HG02840 (cell line): Measurements from ENCODE around the gene ZCCHC18.
"Not testable (repeated sequence)": the region's sequence is repeated elsewhere in the genome, so short reads cannot be mapped to it uniquely, and the experiment has no call there.

Experiments
- ATAC-seq: cut with Tn5 transposase; IDR thresholded peaks from one replicate; pipeline ENCODE4 v1.9.1; 2021; ENCODE audit warnings: mild to moderate bottlenecking, moderate library complexity, moderate number of reproducible peaks; ENCODE audit not compliant: unreplicated experiment, low FRiP score

The ZCCHC18 gene

DNA sequence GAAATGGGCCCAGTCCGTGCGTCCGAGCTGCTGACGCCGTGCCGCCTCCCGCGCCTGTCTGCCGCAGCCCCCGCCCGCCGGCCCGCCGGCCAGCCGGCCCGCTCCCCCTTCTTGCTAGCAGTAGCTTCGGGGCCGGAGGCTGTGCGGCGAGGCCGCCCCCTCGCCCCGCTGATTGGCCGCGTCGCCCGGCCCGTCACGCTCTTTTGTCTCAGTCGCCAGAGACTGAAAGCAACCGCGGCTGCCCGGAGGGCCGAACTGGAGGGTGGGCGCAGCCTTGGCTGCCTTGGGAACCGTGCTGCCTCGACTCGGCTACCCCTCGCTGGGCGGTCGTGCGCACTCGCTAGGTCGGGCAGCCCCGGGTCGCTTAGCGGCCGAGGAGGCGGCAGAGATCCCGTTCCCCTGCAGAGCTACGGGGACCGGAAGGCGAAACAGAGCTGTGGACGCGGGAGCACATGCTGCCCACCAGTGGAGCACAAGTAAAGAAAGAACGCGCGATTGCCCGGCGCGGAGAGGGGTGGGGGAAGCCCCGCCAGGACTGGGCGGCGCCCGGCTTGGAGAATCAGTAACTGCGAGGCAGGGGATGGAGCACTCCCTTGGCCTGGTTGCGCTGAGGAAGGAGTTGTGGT lies at the start of gene ZCCHC18:
TSS of gene ZCCHC18 (plus strand) at position 198 of the 626 bp plus-strand sequence. CDS start 1,589 bp downstream, outside the sequence.
- peak; percentile 70 for ATAC-seq

DNA sequence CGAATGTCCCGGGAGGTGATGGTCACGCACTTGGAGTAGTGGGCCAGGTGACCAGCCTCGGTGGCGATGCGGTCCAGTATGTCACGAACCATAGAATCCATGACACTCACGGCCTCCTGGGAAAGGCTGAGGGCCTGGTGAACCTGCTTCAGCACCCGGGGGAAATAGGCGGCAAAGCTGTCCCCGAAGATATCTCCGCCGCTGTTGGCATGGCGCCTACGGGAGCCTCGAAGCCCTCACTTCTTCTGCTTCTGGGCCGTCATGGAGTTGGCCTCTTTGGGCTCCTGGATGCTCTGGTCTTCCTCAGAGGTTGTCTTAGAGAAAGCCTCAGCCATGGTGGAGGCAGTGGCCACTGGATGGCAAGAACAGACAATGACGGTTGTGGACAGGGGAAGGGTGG lies 49.7 kb upstream of the ZCCHC18 start:
- not testable (repeated sequence) for ATAC-seq

DNA sequence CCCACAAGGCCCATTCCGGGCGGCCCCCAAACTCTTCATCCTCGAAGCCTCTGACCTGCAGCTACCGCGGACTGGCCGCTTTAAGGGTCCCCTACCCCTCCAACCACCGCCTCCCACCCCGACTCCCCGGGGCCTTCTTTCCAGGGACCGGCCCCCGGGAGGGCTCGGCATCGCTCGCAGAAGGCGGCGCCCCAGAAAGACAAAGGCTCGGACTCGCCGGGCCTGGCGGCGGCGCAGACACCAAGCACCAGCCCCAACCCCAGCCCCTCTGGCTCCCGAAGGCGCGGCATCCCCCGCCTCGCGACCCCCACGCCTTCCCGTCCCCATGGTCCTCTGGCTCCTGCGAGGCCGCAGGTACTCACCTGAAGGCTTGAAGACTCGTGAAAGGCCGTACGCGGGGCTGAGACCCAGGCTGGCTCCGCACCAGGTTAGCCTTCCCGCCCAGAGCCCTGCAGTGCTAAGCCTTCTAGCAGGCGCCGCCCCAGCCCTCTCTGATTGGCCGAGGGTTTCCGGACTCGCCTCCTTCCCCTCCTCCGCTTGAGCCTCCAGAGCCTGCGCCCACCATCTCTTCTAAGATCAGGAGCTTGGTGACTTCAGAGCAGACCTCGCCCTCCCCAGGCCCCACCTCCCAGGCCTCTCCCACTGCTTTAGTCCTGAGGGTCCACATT lies 36.4 kb upstream of the ZCCHC18 start, which contains the start of gene TMSB15C:
TSS of gene TMSB15C (minus strand) at position 459 of the 668 bp plus-strand sequence.
- peak; percentile 88 for ATAC-seq

DNA sequence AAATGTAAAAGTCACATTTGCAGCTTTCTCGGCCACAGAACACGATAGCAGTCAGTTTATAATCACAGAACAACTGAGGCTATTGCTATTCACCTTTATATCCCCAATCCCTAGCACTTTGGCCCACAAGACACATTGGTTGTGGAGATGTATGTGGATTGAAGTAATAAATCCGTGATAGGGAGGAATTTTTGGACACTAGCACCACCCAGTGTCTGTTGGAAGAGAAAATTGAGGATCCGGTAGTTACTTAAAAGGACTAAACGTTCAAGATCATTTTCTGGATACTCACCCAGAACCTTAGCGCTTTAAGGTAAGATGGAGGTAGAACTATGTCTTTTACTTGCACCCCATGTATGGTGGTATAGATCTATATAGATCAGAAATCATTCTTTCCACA lies 34.5 kb upstream of the ZCCHC18 start:
- ATAC-seq, result not testable (repeated sequence)

- ATAC-seq, result no peak
These were observed 28.3 kb upstream of the ZCCHC18 start for GRCh38 chrX:104084063-104084462.

- no peak for ATAC-seq
These were observed 27.6 kb upstream of the ZCCHC18 start for GRCh38 chrX:104084534-104085277.

DNA sequence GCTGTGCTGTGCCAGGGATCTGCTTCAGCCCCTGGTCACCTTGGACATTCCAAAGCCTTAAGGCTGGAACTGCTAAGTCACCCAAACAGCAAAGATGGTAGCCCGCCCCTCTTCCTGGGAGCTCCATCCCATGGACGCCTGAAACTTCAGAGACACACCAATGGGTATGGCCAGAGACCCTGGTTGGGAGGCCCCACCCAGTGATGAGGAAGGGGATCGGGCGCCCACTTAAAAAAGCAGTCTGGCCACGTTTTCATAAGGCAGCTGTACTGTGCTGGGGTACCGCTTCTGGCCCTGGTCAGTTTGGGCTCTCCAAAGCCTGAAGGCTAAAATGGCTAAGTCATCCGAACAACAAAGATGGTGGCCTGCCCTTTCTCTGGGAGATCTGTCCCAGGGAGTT lies 26.8 kb upstream of the ZCCHC18 start:
- no peak for ATAC-seq

- ATAC-seq, result no peak
These were observed 26.4 kb upstream of the ZCCHC18 start for GRCh38 chrX:104085919-104086318.

DNA sequence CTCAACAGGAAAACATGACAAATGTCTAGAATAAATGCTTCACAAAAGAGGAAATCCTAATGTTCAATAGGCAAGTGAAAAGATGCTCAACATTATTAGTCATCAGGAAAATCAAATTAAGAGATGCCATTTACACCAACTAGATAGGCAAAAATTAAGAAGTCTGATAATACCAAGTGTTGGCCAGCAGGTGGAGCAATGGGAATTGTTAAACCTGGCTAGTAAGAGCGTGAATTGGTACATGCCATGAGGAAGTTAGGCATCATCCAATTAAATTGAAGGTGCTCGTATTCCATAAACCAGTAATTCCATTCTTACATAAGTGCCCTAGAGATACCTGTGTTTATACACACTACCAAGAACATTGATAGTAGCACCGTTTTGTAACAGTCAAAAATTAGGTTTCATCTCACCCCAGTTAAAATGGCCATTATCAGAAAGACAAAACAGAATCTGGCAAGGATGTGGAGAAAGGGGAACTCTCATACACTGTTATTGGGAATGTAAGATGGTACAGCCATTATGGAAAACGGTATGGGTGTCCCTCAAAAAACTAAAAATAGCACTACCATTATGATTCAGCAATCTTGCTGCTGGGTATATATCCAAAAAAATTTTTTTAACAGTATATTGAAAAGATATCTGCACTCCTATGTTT lies 14.0 kb upstream of the ZCCHC18 start:
- no peak for ATAC-seq

DNA sequence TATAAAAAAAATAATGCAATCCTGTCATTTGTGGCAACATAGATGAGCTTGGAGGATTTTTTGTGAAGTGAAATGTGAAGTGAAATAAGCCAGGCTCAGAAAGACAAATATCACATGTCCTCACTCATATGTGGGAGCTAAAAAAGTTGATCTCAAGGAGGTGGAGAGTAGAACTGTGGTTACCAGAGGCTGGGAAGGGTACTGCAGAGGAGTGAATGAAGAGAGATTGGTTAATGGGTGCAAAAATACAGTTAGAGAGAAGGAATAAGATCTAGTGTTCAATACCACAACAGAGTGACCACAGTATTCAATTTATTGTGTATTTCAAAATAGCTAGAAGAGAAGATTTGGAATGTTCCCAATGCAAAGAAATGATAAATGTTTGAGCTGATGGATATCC lies 13.4 kb upstream of the ZCCHC18 start:
- no peak for ATAC-seq

DNA sequence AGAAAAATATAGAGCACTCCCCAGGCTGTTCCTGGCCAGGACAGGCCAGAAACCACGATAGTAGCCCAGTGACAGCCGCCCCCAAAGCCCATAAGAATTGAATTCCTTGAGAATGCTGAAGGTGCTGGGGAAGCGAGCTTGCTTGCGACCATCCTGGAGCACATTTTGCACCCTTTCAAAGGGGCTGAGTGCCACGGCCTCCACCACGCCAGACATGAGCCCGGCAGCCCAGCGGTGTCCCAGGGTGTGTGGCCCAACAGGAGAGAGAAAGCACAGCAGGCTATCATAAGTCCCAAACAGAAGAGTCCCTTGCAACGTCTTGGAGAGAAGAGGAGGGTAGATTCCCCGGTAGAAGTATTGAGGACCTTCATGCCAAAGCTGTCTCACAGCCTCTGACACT lies 7.6 kb upstream of the ZCCHC18 start:
- ATAC-seq, result no peak

DNA sequence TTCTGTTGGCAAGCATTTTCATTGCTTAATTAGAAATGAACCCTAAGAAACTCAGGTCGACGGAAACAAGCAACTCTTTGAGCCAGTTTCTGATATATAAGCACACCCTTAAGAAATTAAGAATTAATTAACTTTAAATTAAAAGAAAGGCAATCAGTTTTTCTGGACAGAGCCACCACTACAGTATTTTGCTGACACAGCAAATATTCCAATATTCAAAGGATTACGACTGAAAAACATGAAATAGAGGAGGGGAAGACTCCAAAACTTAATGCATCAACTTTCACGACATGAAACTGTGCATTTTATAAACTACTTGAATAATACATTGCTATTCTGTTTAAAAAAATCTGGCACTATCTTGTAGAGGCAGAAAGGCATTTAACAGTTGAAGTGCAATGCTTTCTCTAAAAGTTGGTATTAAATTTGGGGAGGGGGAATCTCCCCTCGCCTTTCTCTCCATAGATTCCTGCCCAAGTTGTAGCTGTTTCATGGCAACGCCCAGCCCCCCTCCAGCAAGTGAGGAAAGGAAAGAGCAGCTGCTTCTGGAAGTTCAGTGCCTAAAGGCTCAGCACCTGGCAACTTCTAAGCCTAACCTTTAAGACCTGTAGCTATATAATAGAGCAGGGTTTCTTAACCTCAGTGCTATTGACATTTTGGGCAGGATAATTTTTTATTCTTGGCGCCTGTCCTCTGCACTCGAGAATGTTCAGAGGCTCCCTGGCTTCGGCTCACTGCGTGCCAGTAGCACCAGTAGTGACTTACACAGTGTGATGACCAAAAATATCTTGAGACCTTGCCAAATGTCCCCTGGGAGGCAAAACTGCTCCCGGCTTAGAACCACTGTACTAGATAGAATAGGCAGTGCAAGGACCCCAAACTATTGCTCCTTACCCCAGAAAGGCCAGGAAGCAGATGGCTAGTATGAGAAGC lies 6.7 kb upstream of the ZCCHC18 start:
- no peak for ATAC-seq

DNA sequence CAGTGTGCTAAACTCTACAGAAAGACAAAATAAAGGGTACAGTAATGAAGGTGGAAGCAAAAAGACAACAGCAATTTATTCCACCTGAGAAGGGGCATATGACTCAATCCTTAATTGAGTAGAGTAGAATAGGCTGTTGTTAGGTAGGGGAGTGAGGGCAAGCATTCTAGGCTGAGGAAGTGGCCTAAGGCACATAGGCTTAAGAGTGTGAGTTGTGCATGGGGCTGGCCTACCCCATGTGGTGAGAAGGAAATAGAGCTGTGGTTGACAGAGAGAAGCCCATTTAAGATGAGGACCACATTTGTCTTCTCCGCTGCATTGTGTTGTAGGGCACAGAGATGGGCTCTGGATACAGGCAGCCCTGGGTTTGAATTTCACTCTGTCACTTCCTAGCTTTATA lies 3.4 kb upstream of the ZCCHC18 start:
- no peak for ATAC-seq

DNA sequence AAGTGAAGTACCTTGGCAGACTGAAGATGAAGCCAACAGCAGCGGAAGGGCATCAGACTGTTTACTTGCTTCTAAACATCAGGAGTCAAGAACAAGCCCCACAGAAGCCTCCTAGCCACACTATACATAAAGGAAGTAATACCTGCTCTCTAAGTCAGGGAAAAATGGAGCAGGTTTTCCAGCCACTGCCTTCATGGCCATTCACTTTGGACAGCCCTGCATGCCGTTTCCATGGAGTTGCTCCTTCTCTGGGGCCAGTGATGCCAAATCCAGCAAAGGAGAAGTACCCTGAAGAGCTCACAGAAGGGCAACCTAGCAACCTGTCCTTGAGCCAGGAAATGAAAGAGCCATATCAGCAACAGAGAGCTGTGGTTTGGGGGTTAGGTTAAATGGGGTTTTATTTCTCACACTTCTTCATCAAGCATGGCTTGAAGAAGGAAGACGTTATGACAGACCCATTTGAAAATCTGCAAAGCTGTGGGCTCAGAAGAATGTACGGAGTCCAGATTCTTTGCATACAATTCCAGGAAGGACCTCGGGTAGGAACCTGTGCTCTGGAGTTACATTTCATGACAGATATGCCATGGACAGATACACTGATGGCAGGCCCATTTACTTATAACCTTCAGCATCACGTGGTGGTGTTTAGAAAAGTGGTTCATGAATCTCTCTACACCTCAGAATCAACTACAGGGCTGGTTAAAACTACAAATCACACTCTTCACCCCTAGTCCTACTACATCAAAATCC lies 1.7 kb upstream of the ZCCHC18 start:
- ATAC-seq, result not testable (repeated sequence)

DNA sequence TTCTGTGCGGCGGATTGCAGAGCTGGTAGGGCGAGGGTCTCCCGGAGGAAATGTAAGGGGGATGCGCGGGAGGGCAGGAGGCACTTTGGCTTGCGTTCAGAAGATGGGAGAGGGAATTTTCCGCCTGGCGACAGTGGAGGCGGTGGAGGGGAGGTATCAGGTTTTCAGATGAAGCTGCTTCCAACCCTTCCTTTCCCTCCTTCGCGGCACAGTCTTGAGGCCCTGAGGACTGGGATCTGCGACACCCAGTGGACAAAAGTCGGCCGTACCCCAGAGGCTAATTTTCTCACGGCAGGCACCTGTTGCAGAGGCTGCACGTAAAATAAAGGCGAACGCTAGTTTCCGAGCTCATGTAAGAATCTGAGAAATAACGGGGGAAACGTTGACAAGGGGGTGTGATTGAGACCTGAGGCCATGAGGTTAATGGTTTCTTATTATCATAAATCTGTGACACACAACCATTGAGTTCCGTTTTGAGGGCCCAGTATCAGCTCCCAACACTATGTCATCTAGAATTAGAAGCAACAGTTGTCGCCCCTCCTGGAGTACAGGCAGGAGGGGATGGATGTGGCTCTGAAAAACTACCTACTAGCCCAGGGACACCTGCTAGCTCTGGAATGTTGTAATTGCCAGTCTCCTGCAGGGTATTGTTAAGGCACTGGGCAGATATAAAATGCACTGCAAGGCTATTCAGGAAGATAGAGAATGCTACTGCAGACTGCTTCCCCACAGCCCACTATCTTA lies 1.1 kb downstream of the ZCCHC18 start:
- no peak for ATAC-seq

- no peak for ATAC-seq
These were observed 5.4 kb downstream of the ZCCHC18 start for GRCh38 chrX:104117759-104118158.

- ATAC-seq, result no peak
These were observed 6.4 kb downstream of the ZCCHC18 start for GRCh38 chrX:104118765-104119164.

DNA sequence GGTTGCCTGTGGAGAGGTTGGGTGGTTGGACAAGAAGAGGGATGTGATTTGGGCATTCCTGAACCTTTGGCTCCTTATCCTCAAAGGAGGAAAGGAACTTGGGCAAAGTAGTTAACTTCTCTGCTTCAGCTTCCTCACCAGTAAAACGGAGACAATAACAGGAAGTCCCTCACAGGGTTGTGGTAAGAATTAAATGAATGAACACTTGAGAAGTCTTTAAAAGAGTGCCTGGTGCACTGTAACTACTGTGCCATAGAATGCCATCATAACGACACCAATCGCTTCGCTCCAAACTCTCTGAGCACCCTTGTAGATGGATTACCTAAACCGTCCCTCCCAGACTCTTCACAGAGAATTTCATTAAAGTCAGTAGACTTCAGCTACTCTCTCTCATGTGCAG lies 10.5 kb downstream of the ZCCHC18 start:
- no peak for ATAC-seq

DNA sequence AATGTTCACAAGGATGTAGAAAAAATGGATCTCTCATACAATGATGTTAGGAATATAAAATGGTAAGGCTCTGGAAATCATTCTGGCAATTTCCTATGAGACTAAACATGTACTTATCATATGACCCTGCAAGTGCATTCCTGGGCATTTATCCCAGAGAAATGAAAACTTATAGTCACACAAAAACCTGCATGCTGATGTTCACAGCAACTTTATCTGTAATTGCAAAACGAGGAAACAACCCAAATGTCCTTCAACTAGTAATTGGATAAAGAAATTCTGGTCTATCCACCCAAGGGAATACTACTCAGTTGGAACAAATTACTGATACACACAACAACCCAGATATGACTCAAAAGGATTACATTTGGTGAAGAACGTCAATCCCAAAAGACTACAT lies 14.5 kb downstream of the ZCCHC18 start:
- no peak for ATAC-seq
